ENCODE results near the gene CCDC33.

GRCh38 chr15:74276560-74276959 is 40.4 kb downstream of the CCDC33 start:
- TF ChIP-seq, protein P1, sequence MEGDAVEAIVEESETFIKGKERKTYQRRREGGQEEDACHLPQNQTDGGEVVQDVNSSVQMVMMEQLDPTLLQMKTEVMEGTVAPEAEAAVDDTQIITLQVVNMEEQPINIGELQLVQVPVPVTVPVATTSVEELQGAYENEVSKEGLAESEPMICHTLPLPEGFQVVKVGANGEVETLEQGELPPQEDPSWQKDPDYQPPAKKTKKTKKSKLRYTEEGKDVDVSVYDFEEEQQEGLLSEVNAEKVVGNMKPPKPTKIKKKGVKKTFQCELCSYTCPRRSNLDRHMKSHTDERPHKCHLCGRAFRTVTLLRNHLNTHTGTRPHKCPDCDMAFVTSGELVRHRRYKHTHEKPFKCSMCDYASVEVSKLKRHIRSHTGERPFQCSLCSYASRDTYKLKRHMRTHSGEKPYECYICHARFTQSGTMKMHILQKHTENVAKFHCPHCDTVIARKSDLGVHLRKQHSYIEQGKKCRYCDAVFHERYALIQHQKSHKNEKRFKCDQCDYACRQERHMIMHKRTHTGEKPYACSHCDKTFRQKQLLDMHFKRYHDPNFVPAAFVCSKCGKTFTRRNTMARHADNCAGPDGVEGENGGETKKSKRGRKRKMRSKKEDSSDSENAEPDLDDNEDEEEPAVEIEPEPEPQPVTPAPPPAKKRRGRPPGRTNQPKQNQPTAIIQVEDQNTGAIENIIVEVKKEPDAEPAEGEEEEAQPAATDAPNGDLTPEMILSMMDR (IDR thresholded peaks at IDR 0.05): no peak
- TF ChIP-seq POLR2AphosphoS5 (IDR thresholded peaks at IDR 0.05; ENCODE audit: low read depth, low read length) (no peak), TCF7L2 (IDR thresholded peaks at IDR 0.05; ENCODE audit: low read depth, low read length) (no peak), SIN3A (IDR thresholded peaks at IDR 0.05; ENCODE audit: borderline replicate concordance, insufficient read depth, low read depth, low read length) (no peak)
- TF ChIP-seq, protein P2, sequence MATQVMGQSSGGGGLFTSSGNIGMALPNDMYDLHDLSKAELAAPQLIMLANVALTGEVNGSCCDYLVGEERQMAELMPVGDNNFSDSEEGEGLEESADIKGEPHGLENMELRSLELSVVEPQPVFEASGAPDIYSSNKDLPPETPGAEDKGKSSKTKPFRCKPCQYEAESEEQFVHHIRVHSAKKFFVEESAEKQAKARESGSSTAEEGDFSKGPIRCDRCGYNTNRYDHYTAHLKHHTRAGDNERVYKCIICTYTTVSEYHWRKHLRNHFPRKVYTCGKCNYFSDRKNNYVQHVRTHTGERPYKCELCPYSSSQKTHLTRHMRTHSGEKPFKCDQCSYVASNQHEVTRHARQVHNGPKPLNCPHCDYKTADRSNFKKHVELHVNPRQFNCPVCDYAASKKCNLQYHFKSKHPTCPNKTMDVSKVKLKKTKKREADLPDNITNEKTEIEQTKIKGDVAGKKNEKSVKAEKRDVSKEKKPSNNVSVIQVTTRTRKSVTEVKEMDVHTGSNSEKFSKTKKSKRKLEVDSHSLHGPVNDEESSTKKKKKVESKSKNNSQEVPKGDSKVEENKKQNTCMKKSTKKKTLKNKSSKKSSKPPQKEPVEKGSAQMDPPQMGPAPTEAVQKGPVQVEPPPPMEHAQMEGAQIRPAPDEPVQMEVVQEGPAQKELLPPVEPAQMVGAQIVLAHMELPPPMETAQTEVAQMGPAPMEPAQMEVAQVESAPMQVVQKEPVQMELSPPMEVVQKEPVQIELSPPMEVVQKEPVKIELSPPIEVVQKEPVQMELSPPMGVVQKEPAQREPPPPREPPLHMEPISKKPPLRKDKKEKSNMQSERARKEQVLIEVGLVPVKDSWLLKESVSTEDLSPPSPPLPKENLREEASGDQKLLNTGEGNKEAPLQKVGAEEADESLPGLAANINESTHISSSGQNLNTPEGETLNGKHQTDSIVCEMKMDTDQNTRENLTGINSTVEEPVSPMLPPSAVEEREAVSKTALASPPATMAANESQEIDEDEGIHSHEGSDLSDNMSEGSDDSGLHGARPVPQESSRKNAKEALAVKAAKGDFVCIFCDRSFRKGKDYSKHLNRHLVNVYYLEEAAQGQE (IDR thresholded peaks at IDR 0.05; ENCODE audit: insufficient read depth in 1 of 2, low read depth in 2 of 2, low read length in 1 of 2): no peak

Measured in Panc1 (cell line).